Measurements from ENCODE around the gene LIPC.

Gene LIPC

DNA sequence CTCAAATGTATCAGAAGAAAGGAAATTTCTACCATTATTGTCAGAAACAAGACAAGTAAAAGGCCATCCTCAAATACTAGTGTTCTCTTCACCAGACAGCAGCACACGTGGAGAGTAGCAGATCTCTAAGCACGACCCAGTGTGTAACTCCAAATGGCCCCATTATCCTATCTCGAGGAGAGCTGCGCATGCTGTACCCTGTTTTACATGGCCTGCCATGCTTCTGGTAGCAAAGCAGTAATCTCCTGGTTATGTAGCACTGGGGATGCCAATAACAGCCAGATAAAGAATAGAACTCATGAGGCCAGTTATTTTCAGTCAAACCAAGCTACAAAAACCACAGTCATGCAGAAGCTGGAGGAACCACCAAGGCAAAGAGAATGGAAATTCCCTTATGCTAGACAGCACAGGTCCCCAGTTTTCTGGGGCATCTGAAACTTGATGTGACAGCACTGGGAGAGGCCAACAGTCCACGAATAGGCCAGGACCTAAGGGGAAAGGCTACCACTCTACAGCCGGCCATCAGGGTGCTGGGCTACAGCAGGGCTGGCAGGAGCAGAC, 73.0 kb downstream of the LIPC start:
- peaks cover 49% of the 10 kb centered on the region for H3K4me1 ChIP-seq (ENCODE audit: low read depth, poor library complexity, severe bottlenecking)
- TF ChIP-seq, protein P1, sequence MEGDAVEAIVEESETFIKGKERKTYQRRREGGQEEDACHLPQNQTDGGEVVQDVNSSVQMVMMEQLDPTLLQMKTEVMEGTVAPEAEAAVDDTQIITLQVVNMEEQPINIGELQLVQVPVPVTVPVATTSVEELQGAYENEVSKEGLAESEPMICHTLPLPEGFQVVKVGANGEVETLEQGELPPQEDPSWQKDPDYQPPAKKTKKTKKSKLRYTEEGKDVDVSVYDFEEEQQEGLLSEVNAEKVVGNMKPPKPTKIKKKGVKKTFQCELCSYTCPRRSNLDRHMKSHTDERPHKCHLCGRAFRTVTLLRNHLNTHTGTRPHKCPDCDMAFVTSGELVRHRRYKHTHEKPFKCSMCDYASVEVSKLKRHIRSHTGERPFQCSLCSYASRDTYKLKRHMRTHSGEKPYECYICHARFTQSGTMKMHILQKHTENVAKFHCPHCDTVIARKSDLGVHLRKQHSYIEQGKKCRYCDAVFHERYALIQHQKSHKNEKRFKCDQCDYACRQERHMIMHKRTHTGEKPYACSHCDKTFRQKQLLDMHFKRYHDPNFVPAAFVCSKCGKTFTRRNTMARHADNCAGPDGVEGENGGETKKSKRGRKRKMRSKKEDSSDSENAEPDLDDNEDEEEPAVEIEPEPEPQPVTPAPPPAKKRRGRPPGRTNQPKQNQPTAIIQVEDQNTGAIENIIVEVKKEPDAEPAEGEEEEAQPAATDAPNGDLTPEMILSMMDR (conservative IDR thresholded peaks at IDR 0.05; ENCODE audit: low read depth, low read length), result no peak

GRCh38 chr15:58505581-58505980, 73.8 kb downstream of the LIPC start:
- peak overlapping the region; percentile 55; the same call in 1 of the 2 replicates for H2AFZ ChIP-seq (ENCODE audit: low read depth)

More for the DNA sequence above, 73.0 kb downstream of the LIPC start:
- Histone ChIP-seq H3K4me2 (peak overlapping the region; percentile 55), H3K27me3 (ENCODE audit: insufficient read depth, low read depth) (no peaks in the 10 kb centered on the region), H3K36me3 (ENCODE audit: insufficient read depth) (no peaks in the 10 kb centered on the region), H3K27ac (peak overlapping the region; percentile 55), H3K79me2 (ENCODE audit: insufficient read depth, low read depth) (no peaks in the 10 kb centered on the region), H3K4me3 (IDR thresholded peaks at IDR 0.05; ENCODE audit: insufficient read depth, low read depth, low read length) (no peak overlapping the region), H3K9ac (peak overlapping the region; percentile 16; the same call in 1 of the 2 replicates), H2AFZ (ENCODE audit: low read depth) (peak overlapping the region; percentile 24; the same call in 1 of the 2 replicates), H4K20me1 (ENCODE audit: insufficient read depth) (no peaks in the 10 kb centered on the region)

GRCh38 chr15:58506064-58506490, 74.3 kb downstream of the LIPC start:
- H3K4me2 ChIP-seq, result peak overlapping the region; percentile 55
- TF ChIP-seq, protein P1 (conservative IDR thresholded peaks at IDR 0.05; ENCODE audit: low read depth, low read length), result no peak

More at GRCh38 chr15:58505581-58505980, 73.8 kb downstream of the LIPC start:
- H3K4me3 ChIP-seq (IDR thresholded peaks at IDR 0.05; ENCODE audit: insufficient read depth, low read depth, low read length), result no peak overlapping the region
- H3K9ac ChIP-seq, result no peak overlapping the region
- no peaks in the 10 kb centered on the region for H3K27me3 ChIP-seq (ENCODE audit: insufficient read depth, low read depth)
- peaks cover 49% of the 10 kb centered on the region for H3K4me1 ChIP-seq (ENCODE audit: low read depth, poor library complexity, severe bottlenecking)
- TF ChIP-seq, protein P1 (conservative IDR thresholded peaks at IDR 0.05; ENCODE audit: low read depth, low read length), result no peak
- H3K79me2 ChIP-seq (ENCODE audit: insufficient read depth, low read depth), result no peaks in the 10 kb centered on the region
- H4K20me1 ChIP-seq (ENCODE audit: insufficient read depth), result no peaks in the 10 kb centered on the region
- peak overlapping the region; percentile 55; the same call in 1 of the 2 replicates for H3K27ac ChIP-seq
- H3K36me3 ChIP-seq (ENCODE audit: insufficient read depth), result no peaks in the 10 kb centered on the region
- peak overlapping the region; percentile 55 for H3K4me2 ChIP-seq

GRCh38 chr15:58506783-58507668, 75.2 kb downstream of the LIPC start:
- Histone ChIP-seq H3K4me1 (ENCODE audit: low read depth, poor library complexity, severe bottlenecking) (peaks cover 49% of the 10 kb centered on the region), H3K27me3 (ENCODE audit: insufficient read depth, low read depth) (no peaks in the 10 kb centered on the region), H3K36me3 (ENCODE audit: insufficient read depth) (no peaks in the 10 kb centered on the region), H3K4me3 (IDR thresholded peaks at IDR 0.05; ENCODE audit: insufficient read depth, low read depth, low read length) (no peak overlapping the region), H3K27ac (no peak overlapping the region), H4K20me1 (ENCODE audit: insufficient read depth) (no peaks in the 10 kb centered on the region), H2AFZ (ENCODE audit: low read depth) (no peak overlapping the region), H3K9ac (no peak overlapping the region), H3K79me2 (ENCODE audit: insufficient read depth, low read depth) (no peaks in the 10 kb centered on the region), H3K4me2 (0 out of 2 replicates have a peak overlapping the region, but pooled peaks have one; percentile 55)
- TF ChIP-seq, protein P1 (conservative IDR thresholded peaks at IDR 0.05; ENCODE audit: low read depth, low read length), result no peak

More at GRCh38 chr15:58506064-58506490, 74.3 kb downstream of the LIPC start:
- no peak overlapping the region; the same call in 1 of the 2 replicates for H3K9ac ChIP-seq
- H2AFZ ChIP-seq (ENCODE audit: low read depth), result peak overlapping the region; percentile 55; the same call in 1 of the 2 replicates
- no peak overlapping the region for H3K4me3 ChIP-seq (IDR thresholded peaks at IDR 0.05; ENCODE audit: insufficient read depth, low read depth, low read length)
- peak overlapping the region; percentile 9; the same call in 1 of the 2 replicates for H3K27ac ChIP-seq
- H3K4me1 ChIP-seq (ENCODE audit: low read depth, poor library complexity, severe bottlenecking), result peaks cover 49% of the 10 kb centered on the region
- no peaks in the 10 kb centered on the region for H3K27me3 ChIP-seq (ENCODE audit: insufficient read depth, low read depth)
- no peaks in the 10 kb centered on the region for H3K79me2 ChIP-seq (ENCODE audit: insufficient read depth, low read depth)
- no peaks in the 10 kb centered on the region for H3K36me3 ChIP-seq (ENCODE audit: insufficient read depth)
- H4K20me1 ChIP-seq (ENCODE audit: insufficient read depth), result no peaks in the 10 kb centered on the region
